Measurements from ENCODE around the gene TTBK1. TPM values are rescaled to one million over a fixed set of nuclear protein-coding genes. Genes with fewer than 3 reads are reported as not detected.

The TTBK1 gene
- total RNA-seq: not detected

DNA sequence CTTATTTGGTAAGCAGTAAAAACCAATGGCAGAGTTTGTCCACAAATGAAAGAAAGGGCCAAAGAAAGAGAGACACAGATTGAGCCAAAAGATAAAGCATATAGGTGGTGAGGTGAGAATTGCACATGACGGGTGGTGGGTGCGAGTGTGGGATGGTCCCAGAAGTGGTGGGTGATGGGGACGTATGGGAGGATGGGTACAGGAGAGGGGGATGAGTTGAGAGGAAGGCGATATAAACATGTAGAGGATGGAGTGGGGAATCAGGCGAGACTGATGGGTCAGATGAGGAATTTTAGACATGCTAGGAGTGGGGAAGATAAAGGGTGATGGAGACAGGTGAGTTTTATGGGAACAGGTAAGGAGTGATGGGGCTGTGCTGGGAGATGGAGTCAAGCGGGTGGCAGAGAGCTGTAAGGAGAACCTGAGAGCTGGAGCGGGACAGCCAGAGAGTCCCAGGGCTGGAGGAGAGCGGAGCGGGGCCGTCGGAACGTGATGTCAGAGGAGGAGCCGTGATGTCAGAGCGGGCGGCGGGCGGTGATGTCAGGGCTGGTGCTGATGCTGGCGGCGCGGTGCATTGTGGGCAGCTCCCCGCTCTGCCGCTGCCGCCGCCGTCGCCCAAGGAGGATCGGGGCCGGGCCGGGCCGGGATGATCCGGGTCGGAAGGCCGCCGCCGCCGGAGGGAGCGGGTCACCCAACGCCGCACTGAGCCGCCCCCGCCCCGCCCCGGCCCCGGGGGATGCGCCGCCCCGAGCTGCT is at the start of gene TTBK1:
TSS of gene TTBK1 (plus strand) at position 574 of the 756 bp plus-strand sequence. CDS start 3,180 bp downstream, outside the sequence.
- TF ChIP-seq, protein P1, sequence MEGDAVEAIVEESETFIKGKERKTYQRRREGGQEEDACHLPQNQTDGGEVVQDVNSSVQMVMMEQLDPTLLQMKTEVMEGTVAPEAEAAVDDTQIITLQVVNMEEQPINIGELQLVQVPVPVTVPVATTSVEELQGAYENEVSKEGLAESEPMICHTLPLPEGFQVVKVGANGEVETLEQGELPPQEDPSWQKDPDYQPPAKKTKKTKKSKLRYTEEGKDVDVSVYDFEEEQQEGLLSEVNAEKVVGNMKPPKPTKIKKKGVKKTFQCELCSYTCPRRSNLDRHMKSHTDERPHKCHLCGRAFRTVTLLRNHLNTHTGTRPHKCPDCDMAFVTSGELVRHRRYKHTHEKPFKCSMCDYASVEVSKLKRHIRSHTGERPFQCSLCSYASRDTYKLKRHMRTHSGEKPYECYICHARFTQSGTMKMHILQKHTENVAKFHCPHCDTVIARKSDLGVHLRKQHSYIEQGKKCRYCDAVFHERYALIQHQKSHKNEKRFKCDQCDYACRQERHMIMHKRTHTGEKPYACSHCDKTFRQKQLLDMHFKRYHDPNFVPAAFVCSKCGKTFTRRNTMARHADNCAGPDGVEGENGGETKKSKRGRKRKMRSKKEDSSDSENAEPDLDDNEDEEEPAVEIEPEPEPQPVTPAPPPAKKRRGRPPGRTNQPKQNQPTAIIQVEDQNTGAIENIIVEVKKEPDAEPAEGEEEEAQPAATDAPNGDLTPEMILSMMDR (IDR thresholded peaks at IDR 0.05; ENCODE audit: low read depth): no peak

DNA sequence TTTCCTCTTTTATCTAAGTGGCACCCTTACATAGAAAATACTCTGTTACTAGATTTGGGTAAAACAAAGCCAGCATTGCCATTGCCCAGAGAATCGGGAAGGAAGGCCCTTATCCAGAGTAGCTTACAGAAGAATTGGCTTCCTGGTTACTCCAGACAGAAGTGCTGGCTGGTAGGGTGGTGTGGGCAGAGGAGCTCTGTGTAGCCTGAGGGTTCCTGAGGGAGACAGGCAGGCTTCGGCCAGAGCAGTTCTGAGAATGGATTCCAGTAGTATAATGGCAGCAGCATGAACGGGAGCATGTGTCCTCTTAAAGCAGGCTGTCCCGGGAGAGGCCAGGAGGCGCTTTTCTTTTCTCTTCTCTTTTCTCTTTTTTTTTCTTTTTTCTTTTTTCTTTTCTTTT is 49.4 kb upstream of the TTBK1 start:
- TF ChIP-seq, protein P1 (IDR thresholded peaks at IDR 0.05; ENCODE audit: low read depth): no peak

DNA sequence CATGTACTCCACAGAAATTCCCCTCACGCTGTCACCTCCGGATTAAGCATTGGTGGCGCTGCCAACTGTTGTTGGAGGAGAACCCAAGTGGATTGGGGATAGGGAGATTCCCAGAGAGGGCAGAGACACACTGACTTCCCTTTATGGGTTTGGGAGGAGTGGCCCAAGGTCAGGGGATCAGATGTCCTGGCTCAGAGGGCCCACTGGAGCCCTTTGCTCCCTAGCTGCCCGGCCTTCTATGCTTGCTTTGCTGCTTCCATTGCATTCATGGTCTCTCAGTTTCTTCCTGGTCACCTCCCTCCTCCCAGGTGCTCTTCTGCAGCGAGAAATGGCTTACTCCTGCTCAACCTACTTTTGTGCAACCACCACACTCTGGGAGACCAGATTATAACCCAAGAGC is 46.9 kb upstream of the TTBK1 start:
- TF ChIP-seq, protein P1 (IDR thresholded peaks at IDR 0.05; ENCODE audit: low read depth): no peak

DNA sequence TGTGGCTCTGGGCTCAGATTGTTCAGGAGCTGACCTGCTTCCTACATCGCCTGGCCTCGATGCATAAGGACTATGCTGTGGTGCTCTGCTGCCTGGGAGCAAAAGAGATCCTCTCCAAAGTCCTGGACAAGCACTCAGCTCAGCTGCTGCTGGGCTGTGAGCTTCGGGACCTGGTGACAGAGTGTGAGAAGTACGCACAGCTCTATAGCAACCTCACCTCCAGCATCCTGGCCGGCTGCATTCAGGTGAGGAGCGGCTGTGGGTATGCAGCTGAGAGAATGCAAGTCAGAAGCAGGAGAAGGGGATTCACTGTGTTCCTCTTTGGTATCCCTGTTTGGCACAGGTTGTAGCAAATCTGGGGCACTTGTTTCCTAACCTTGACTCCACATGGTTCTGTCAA is 43.4 kb upstream of the TTBK1 start:
- TF ChIP-seq, protein P1 (IDR thresholded peaks at IDR 0.05; ENCODE audit: low read depth): no peak

DNA sequence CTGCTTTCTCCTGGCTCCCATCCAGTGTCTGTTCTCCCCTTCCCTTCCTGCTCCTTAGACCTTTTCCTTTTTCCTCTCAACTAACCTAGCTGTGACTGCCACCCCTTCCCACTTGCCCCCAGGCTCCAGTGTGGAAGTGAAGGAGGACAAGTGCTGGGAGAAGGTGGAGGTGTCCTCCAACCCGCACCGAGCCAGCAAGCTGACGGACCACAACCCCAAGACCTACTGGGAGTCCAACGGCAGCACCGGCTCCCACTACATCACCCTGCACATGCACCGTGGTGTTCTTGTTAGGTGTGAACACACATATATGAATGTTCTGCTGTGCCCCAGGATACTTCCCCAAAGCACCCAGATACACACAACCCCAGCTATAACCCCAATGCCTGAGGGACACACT is 42.7 kb upstream of the TTBK1 start:
- TF ChIP-seq, protein P1 (IDR thresholded peaks at IDR 0.05; ENCODE audit: low read depth): no peak

DNA sequence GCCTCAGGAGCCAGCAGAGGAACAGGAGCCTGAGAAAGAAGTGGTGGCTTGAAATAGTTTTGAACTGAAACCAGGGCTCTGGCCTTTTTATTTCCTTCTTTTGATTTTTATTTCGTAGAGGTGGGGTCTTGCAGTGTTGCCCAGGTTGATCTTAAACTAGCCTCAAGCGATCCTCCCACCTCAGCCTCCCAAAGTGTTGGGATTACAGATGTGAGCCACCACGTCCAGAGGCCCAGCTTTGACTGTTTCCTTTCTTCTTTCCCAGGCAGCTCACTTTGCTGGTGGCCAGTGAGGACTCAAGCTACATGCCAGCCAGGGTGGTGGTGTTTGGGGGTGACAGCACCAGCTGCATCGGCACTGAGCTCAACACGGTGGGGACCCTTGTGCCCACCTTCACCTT is 40.8 kb upstream of the TTBK1 start:
- TF ChIP-seq, protein P1 (IDR thresholded peaks at IDR 0.05; ENCODE audit: low read depth): no peak

DNA sequence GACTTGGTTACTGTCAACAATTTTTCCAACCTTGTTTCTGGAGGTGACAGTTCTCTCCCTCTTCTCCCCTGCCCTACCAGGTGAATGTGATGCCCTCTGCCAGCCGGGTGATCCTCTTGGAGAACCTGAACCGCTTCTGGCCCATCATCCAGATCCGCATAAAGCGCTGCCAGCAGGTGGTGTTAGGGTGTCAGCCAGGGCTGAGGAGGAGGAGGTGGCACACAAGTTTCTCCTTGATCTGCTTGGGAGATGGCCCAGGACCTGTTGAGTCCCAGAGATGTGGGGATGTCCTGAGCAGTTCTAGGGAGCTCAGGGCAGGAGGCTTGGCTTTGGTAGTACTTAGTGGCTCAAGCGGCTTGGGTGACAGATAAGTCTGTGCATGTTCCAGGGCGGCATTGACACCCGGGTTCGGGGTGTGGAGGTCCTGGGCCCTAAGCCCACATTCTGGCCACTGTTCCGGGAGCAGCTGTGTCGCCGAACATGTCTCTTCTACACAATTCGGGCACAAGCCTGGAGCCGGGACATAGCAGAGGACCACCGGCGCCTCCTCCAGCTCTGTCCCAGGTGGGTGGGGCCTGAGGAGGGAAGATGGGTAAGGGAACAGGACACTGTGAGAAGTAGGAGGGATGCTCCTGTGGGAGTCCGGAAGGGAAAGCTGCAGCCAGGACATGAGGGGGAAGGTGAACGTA is 40.1 kb upstream of the TTBK1 start:
- TF ChIP-seq, protein P1 (IDR thresholded peaks at IDR 0.05; ENCODE audit: low read depth): no peak
